Osteoblast (primary cell): ENCODE results near the gene UIMC1. TPM values are rescaled to one million over a fixed set of nuclear protein-coding genes. Genes with fewer than 3 reads are reported as not detected.

Source experiments
- DNase-seq: peaks from one replicate; pipeline ENCODE4 v3.0.0; 2011; ENCODE audit warnings: low spot score, mixed read lengths; ENCODE audit not compliant: insufficient read length; ENCODE audit errors: missing footprints
- H2AFZ ChIP-seq: 2 replicates; pipeline ENCODE4 v1.6.0; 2011; ENCODE audit warnings: mild to moderate bottlenecking, low read length
- H3K27ac ChIP-seq: 2 replicates; pipeline ENCODE4 v1.5.1; 2011; ENCODE audit warnings: mild to moderate bottlenecking, low read depth, low read length, moderate library complexity
- H3K27me3 ChIP-seq: 2 replicates; pipeline ENCODE4 v1.6.0; 2012; ENCODE audit warnings: mild to moderate bottlenecking, control low read depth, inconsistent platforms, low read length, moderate library complexity; ENCODE audit not compliant: insufficient read depth
- H3K36me3 ChIP-seq: 2 replicates; pipeline ENCODE4 v1.5.1; 2011; ENCODE audit warnings: mild to moderate bottlenecking, low read length, control low read depth, moderate library complexity; ENCODE audit not compliant: insufficient read depth
- H3K4me1 ChIP-seq: 2 replicates; pipeline ENCODE4 v1.5.1; 2011; ENCODE audit warnings: mild to moderate bottlenecking, low read length, control low read depth, moderate library complexity; ENCODE audit not compliant: insufficient read depth
- H3K4me2 ChIP-seq: 2 replicates; pipeline ENCODE4 v1.6.0; 2011; ENCODE audit warnings: mild to moderate bottlenecking, low read length; ENCODE audit not compliant: insufficient read depth
- H3K4me3 ChIP-seq: fragments of 200-600 bp; sonication (generic); 3 replicates; pipeline ENCODE4 v1.5.1; 2012; ENCODE audit warnings: mild to moderate bottlenecking, low read length, inconsistent platforms; ENCODE audit not compliant: insufficient read depth
- H3K79me2 ChIP-seq: 2 replicates; pipeline ENCODE4 v1.6.0; 2012; ENCODE audit warnings: mild to moderate bottlenecking, low read length, control low read depth, inconsistent platforms; ENCODE audit not compliant: insufficient read depth
- H3K9me3 ChIP-seq: 2 replicates; pipeline ENCODE4 v1.5.1; 2011; ENCODE audit warnings: low read depth, low read length, control low read depth
- H4K20me1 ChIP-seq: 2 replicates; pipeline ENCODE4 v1.6.0; 2012; ENCODE audit warnings: mild to moderate bottlenecking, low read length, control low read depth; ENCODE audit not compliant: insufficient read depth
- total RNA-seq: library from RNA; depleted of rRNA; stranded (reverse); fragments of >200 nt; gene quantifications from 2 replicates; pipeline ENCODE4 v1.2.3, GENCODE V29; 2012
- TF ChIP-seq, protein P1 (sequence below): IDR thresholded peaks from 2 replicates; pipeline ENCODE4 v1.5.1; 2011; ENCODE audit warnings: mild to moderate bottlenecking, low read depth, low read length, moderate library complexity; ENCODE audit errors: extremely low read depth

UIMC1 gene
- total RNA-seq, 1 donor, result 40.9 TPM

DNA sequence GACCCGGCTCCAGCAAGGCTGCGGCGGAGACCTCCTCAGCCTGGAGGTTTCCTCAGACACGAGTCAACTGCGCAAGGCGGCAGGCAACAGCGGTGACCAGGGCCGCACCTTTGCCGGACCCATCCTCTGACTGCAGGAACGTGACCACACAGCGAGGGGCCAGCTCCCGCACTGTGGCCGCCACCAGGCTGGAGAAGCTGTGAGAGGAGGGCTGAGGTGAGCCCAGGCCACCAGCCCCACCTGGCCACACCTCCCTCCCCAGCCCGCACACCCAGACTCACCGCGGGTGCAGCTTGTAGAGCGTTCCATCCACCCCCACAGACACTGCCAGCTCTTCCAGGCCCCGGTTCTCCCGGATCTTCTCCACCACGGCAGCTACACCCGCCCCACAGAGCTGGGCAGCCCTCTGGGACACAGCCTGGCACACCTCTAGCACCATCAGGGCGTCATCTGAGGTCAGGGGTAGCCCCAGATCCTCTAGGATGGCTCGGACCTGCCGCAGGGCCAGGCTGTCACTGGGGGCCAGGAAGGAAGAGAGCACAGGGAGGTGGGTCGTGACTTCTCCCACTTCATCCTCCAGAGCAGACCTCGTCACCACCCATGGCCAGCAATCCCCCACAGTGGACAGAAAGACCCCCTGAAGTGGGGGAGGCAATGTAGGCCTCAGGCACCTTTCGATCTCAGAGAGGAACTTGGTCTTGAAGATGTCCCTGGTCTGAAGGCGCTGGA lies 125.4 kb downstream of the UIMC1 start:
- Histone ChIP-seq H3K9me3 (no peaks in the 10 kb centered on the region), H3K4me2 (no peak overlapping the region), H3K79me2 (no peaks in the 10 kb centered on the region), H3K4me3 (no peak overlapping the region), H3K27me3 (peaks cover 7% of the 10 kb centered on the region), H3K4me1 (no peaks in the 10 kb centered on the region), H2AFZ (no peak overlapping the region), H3K27ac (no peak overlapping the region), H4K20me1 (no peaks in the 10 kb centered on the region), H3K36me3 (no peaks in the 10 kb centered on the region)
- TF ChIP-seq, protein P1, sequence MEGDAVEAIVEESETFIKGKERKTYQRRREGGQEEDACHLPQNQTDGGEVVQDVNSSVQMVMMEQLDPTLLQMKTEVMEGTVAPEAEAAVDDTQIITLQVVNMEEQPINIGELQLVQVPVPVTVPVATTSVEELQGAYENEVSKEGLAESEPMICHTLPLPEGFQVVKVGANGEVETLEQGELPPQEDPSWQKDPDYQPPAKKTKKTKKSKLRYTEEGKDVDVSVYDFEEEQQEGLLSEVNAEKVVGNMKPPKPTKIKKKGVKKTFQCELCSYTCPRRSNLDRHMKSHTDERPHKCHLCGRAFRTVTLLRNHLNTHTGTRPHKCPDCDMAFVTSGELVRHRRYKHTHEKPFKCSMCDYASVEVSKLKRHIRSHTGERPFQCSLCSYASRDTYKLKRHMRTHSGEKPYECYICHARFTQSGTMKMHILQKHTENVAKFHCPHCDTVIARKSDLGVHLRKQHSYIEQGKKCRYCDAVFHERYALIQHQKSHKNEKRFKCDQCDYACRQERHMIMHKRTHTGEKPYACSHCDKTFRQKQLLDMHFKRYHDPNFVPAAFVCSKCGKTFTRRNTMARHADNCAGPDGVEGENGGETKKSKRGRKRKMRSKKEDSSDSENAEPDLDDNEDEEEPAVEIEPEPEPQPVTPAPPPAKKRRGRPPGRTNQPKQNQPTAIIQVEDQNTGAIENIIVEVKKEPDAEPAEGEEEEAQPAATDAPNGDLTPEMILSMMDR, result no peak
- peak; percentile 63 for DNase-seq

GRCh38 chr5:176880366-176881020 lies 126.1 kb downstream of the UIMC1 start:
- peak; percentile 85 for DNase-seq
- no peak overlapping the region for H3K27ac ChIP-seq
- no peaks in the 10 kb centered on the region for H4K20me1 ChIP-seq
- H3K79me2 ChIP-seq, result no peaks in the 10 kb centered on the region
- H3K4me1 ChIP-seq, result no peaks in the 10 kb centered on the region
- no peak overlapping the region for H3K4me3 ChIP-seq
- no peak overlapping the region for H2AFZ ChIP-seq
- no peaks in the 10 kb centered on the region for H3K36me3 ChIP-seq
- H3K27me3 ChIP-seq, result peaks cover 13% of the 10 kb centered on the region
- H3K4me2 ChIP-seq, result no peak overlapping the region
- TF ChIP-seq, protein P1, result no peak
- no peaks in the 10 kb centered on the region for H3K9me3 ChIP-seq

- Histone ChIP-seq H2AFZ (no peak overlapping the region), H3K36me3 (no peaks in the 10 kb centered on the region), H3K4me2 (no peak overlapping the region), H3K4me3 (no peak overlapping the region), H3K79me2 (no peaks in the 10 kb centered on the region), H4K20me1 (no peaks in the 10 kb centered on the region), H3K9me3 (no peaks in the 10 kb centered on the region), H3K27ac (no peak overlapping the region), H3K27me3 (peaks cover 20% of the 10 kb centered on the region), H3K4me1 (no peaks in the 10 kb centered on the region)
- DNase-seq, result peak; percentile 77
- TF ChIP-seq, protein P1, result no peak
Observed at GRCh38 chr5:176879663-176880361, 126.8 kb downstream of the UIMC1 start.
